HL-60/S4 (cell line): ENCODE measurements around the gene NOS1.
"Not testable (repeated sequence)": the region's sequence is repeated elsewhere in the genome, so short reads cannot be mapped to it uniquely, and the experiment has no call there.

Experiments used
- in situ Hi-C: fragments of 300-500 bp; cut with MboI; formaldehyde crosslinking; loops from 2 replicates; pipeline ENCODE4 v1.14.3; 2022; ENCODE audit warnings: low sequenced_read_pairs

Gene NOS1

DNA sequence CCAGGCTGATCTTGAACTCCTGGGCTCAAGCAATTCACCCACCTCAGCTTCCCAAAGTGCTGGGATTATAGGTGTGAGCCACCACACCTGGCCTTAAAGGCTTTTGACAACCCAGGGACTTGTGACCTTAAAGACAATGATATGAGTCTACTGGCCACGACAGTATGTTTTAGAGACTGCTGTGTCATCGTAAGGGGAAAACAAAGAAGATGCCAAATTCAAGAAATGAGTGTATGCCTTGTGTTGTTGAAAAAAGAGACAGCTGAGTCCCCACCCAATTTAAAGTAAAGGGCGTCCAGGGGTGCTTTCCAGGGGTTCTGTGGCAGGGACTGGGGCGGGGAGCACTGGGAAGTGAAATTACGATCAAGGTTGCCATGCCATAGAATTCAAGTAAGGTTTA is 144.7 kb downstream of the NOS1 start:
- in situ Hi-C loops, result no loop called here

DNA sequence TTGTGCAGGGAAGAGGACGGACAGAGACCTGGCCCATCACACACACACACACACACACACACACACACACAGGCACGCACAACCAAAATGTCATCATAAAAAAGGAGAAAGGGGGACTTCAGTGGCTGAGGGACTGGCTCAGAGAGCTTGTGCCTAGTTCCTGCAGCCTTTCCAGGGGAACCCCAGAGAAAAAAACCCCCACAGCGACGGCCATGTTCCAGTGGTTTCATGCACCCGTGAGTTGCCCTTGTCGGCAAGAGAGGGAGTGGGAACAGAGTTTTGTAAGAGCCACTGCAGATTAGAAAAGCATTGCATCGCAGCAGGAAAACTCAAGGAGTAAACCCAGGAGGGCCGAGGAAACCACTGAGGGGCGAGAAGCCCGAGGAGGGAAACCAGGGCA is 146.6 kb downstream of the NOS1 start:
- in situ Hi-C loops, result no loop called here

DNA sequence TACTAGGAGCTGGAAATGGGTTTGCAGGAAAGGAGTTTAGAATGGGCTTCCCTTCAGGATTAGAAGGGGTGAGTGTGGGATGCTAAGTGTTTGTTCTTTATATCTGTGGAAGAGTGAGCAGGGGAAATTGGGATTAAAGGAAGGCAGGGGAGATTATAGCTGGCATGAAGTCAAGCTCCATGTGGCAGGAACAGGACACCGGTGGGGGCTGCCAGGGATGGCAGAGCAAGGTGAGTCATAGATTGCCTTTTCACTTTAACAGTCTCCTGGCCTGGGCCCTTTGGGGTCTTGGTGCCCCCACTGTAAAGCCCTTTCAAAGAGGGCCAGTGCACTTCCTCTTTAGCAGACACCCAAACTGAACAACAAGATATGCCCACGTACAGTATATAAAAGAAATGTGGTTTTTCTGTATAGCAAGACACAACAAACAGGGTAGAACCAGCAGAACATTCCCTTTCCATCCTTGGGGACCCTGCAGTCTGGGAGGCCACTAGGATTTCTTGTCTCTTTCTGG is 148.1 kb downstream of the NOS1 start:
- in situ Hi-C loops, result no loop called here

DNA sequence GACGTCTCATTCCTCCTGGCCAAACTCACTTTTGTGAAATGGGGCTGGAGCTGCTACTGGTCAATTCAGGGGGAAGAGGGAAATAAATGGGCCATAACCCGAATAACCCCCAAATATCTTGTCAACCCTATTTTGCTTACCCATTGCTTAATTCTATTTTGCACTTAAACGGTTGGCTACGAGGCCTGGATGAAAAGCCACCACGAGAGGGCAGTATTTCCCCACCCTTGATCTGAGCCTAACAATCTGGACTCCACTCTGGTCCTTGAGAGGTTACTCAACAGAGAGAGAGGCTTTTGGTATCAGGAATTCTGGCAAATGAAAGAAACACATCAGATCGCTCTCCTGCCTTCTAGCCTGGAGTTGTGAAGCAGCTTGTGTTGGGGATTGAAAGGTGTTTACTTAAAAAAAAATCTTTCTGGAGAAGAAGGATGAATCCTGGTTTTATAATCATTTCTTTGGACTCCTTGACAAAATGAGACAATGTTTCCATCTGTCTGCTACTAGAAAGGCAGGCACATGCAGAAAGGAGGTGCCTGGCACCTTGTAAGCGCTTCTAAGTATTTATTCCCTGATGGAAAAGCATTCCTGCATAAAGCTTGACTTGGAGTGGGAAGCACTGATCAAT is 148.7 kb downstream of the NOS1 start:
- in situ Hi-C loops, result no loop called here

DNA sequence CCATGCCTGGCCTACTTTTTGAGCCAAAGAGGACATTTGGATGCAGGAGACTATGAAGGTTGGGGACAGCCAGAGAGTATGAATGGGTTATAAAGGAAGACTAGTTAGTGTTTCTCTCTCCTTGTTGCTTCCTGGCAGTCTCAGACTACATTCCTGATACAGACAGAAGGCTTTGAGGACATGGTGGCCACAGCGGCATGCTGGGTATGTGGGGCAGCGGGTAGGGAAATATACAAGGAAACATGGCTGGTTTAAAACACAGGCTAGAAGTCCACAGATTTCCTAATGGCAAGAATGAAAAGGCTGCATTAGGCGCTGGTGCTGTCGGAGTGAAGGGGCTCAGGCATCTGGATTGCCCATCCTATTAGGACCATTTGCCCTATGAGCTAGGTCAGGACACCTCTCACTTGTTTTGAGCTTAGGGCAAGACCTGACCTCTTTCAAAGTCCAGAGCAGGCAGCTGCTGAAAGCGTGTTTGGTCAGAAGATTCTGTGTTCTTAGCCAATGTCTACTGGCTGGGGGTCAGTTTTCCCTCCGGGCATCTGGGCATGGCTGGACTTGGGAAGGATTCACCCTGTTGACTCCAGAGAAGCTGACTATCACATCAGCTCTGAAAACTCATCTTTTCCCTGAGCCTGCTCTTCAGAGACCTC is 151.0 kb downstream of the NOS1 start:
- in situ Hi-C loops, result no loop called here

DNA sequence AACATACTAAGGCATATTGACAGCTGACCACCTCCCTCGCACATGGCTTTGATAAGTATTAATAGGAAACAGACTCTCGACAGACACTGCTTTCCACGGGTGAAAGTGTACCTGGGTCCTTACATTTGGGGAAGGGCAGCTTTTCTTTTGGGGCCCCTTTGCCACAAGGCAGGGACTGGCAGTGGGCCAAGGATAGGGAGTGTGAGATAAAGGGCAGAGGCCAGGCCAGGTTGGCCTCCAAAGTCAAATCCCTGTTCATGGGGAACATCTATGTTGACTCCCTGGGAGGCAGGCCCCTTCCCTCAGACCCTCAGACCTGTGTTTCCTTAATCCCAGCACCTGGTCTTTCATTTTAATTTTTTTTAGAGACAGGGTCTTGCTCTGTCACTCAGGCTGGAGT is 151.8 kb downstream of the NOS1 start:
- in situ Hi-C loops, result no loop called here

DNA sequence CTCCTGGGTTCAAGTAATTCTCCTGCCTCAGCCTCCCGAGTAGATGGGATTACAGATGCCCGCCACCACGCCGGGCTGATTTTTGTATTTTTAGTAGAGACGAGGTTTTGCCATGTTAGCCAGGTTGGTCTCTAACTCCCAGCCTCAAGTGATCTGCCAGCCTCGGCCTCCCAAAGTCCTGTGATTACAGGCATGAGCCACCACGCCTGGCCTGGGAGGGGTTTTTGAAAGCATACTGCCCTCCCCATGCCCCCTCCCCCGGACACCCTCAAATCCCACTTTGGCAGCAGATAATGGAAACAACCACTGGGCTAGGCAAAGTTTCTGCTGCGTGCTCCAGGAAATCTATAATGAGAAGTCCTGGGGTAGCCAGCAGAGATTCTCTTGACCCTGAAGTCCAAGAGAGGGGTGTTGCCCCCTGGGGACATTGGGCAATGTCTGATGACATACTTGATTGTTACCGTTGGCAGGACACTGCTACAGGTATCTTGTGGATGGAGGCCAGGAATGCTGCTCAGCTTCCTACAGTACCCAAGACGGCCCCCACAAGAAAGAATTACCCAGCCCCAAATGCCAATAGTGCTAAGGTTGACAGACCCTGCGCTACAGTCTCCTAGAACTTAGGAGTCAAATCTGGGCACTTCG is 152.5 kb downstream of the NOS1 start:
- in situ Hi-C loops, result no loop called here

DNA sequence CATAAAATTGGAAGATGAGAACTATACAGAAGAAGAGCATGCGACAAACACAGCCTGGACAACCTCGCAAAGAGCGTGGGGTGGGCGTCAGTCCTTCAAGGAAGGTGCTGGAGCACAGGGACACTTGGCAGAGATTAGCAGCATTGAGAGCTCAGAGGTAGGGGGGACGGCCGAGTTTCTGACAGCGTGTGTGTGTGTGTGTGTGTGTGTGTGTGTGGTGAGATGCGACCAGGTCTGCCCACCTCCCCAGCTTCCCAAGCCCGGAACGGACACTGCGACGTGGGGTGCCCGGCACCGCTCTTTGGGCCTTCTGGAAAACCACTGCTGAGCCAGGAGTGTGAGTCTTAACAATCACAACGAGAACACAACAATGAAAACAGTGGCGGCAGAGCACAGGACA is 153.2 kb downstream of the NOS1 start:
- in situ Hi-C loops, result no loop called here

DNA sequence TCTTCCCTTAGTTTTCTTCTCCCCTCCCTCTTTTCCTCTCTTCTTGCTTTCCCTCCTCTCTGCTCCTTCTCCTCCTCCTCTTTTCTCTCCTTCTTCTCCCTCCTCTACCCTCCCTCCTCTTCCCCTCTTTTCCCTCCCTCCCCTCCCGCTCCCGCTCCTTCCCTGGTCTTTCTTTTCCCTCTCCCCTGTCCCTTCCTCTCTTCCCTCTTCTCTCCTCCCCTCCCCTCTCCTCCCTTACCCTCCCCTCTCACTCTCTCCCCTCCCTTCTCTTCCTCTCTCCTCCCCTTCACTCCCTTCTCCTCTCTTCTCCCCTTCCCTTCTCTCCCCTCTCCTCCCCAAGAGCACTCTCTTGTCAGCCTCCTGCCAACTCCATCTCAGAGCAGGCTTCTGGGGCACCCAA is 153.8 kb downstream of the NOS1 start:
- in situ Hi-C loops, result no loop called here

DNA sequence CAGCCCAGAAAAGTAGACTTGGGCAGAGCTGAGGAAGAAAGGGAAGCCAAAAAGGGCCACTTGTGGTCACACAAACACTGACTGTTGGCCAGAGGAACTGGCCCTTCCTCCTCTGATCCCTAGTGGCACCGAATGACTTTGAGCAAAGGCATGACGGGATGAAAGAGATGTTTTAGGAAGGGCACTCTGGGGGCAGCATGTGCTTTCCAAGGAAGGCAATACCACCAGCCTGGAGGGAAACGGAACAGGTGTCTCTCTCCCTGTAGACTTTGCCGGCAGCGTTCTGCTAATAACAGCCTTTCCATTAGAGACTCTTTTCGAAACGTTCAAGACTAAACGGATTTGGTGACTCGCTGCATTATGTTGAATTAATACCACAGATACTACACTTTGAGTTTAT is 158.9 kb downstream of the NOS1 start:
- in situ Hi-C loops, result no loop called here

DNA sequence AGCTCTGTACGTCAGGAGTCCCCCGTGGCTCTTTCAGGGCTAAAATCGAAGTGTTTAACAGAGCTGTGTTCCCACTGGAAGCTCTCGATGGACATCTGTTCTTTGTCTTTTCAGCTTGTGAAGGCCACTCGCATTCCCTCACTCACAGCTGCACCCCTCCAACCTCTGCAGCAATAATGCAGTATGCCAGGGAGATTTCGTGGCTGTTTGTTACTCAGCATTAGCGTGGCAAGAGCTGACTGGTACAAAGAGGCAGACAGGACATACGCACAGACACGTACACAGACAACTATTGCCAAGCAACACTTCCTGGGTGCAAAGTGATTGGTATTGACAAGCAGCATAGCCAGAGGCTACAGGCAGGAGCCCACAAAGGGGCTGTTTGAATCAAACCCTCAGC is 159.4 kb downstream of the NOS1 start:
- in situ Hi-C loops, result no loop called here

DNA sequence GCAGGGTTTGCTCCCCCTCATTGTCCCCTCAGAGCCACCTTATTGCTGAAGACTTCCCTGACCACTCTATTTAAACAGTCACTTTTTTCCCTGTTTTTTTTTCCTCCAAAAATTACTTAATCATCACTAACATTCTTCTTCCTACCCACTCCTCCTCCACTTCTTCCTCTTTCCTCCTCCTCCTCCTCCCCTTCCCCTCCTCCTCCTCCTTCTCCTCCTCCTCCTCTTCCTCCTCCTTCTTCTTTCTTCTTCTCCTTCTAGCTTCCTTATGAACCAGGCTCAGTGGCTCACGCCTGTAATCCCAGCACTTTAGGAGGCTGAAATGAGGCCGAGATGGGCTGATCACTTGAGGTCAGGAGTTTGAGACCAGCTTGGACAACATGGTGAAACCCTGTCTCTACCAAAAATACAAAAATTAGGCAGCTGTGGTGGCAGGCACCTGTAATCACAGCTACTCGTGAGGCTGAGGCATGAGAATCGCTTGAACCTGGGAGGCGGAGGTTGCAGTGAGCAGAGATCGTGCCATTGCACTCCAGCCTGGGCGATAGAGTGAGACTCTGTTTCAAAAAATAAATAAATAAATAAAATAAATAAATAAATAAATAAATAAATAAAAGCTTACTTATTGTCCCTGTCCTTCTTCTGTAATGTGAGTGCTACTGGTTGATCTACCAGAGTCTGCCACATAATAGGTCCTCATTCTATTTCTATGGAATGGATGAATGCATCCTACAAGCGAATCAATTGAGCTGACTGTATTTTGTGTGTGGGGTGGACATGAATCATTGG is 161.3 kb downstream of the NOS1 start:
- in situ Hi-C loops, result not testable (repeated sequence)

DNA sequence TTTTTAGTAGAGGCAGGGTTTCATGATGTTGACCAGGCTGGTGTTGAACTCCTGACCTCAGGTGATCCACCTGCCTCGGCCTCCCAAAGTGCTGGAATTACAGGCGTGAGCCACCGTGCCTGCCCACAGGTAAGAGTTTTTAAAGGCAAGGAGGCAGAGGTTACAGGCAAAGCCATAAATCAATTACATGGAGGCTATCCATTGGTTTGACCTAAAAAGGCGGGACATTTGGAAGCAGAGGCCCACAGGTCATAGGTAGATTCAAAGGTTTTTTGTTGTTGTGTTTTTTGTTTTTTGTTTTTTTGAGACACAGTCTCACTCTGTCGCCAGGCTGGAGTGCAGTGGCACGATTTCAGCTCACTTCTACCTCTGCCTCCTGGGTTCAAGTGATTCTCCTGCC is 165.1 kb downstream of the NOS1 start:
- in situ Hi-C loops, result not testable (repeated sequence)

DNA sequence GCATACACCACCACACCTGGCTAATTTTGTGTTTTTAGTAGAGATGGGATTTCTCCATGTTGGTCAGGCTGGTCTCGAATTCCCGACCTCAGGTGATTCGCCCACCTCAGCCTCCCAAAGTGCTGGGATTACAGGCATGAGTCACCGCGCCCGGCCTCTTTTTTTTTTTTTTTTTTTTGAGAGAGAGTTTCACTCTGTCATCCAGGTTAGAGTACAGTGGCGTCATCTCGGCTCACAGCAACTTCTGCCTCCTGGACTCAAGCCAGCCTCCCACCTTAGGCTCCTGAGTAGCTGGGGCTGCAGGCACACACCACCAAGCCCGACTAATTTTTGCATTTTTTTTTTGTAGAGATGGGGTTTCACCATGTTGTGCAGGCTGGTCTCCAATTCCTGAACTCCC is 166.4 kb downstream of the NOS1 start:
- in situ Hi-C loops, result not testable (repeated sequence)

DNA sequence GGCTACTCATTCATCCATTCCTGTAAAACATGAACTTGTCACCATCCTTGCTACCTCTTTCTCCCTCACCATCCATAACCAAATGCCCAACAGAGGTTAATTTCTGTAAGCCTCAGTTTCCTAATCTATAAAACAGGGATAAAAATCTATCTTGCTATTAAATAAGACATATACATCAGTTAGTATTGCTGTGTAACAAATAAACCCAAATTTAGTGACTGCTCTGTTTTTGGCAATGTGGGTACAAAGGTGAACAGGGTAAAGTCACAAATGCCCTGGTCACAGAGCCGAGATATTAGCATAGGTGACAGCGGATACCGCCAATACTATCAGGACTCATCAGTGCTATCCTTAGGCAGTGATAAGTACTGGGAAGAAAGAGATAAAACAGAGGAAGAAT is 167.5 kb downstream of the NOS1 start:
- in situ Hi-C loops, result no loop called here

DNA sequence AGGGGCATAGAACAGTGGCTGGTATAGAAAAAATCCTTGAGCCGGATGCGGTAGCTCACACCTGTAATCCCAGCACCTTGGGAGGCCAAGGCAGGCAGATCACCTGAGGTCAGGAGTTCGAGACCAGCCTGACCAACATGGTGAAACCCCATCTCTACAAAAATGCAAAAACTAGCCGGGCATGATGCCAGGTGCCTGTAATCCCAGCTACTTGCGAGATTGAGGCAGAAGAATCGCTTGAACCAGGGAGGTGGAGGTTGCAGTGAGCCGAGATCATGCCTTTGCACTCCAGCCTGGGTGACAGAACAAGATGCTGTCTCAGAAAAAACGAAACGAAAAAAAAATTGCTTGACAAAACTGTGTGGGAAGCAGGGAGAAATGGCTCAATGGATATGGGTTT is 168.8 kb downstream of the NOS1 start:
- in situ Hi-C loops, result not testable (repeated sequence)

DNA sequence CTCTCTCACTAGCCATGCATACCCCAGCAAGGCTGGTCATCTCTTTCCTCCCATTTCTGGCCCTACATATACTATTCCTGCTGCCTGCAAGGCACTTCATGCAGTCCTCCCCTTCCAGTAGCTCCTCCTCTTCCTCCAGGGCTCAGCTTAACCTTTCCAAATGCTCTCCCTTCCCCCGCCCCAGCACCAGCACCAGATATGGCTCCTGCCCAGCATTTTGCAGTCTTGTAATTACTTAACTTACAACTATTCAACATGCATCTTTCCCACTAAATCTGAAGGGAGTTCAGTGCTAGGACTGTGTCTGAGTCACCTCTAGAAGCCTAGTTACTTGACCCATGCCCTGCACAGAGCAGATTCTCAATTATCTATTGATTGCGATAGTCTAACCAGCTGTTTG is 169.4 kb downstream of the NOS1 start:
- in situ Hi-C loops, result no loop called here

DNA sequence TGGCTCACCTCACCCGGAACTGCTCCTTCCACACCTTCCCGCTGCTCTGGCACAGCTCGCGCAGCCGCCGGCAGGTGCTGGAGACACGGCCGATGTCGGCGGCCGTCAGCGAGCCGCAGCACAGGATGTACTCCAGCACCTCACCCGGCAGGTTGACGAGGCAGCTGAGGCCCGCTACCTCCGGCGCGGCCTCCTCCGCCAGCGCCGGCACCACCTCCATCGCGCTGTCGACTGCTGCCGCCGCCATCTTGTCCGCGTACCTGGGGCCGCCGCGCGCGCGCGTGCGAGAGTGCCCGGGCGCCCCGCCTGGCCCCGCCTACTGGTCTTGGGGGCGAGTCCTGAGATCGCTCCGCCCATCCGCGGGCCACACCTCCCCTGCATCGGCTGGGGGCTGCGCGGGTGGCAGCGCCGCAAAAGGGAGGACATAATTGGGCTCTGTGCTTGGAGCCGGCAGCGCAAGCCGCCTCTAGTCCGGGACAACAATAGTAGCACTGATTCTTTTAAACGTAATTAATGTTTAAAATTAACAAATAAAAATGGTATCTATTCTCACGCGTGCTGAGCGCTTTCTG is 171.1 kb downstream of the NOS1 start, which contains the start of gene FBXO21:
Gene FBXO21 (minus strand): TSS at position 261 of the 572 bp plus-strand sequence. CDS start 14 bp downstream, at position 247.
- in situ Hi-C loops, result no loop called here

DNA sequence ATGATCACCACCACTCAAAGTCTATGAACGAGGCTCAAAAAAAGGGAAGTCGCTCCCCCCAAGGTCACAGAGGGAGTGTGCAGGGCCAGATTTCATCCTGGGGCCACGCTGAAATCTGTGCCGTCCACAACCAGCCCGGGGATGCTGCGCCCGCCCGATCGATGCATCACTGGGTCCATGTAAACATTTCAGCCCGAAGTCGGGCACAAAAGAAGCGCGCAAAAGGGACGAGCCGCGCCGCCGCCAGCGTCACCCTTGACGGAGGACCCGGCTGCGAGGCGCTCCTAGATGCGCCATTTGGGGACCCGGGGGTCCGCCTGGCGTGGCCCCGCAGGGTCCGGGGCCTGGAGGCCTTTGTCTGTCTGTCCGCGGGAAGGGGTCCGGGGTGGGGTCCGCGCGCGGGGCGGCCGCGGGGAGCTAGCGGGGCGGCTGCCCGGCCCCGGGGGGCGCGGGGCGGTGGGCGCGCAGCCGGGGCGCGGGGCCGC is 171.7 kb downstream of the NOS1 start:
- in situ Hi-C loops, result no loop called here

DNA sequence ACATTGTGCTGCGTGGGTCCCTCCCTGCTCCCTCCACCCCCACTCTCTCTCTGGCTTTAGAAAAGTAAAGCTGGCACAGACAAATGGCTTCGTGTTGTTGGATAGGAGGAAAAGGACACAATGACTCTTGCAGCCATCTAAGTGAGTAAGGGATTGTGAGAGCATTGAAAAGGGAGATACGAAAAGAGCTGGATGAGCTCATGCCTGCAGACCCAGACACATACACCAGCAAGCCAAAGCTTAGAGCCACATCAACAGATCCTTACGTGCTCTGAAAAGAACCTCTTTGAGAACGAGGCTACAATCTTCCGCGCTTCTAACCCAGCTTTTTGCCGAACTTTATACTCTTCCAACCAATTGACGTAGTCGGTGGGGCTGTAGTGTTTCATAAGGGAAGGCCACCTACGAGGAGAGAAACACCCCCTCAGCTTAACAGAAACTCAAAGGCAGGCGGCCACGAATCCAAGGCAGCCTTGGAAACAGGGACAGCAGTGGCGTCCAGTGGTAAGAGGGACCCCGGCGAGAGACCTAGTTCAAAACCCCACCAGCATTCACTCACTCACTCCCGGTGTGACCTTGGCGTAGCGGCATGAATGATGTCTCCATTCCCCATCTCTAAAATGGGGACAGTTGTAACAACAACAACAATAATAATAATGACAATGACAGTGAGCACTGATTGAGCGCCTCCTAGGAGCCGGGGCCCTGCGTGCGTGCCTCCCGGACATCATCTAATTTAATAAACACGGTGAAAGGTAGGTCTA is 172.3 kb downstream of the NOS1 start:
- in situ Hi-C loops, result no loop called here
